Endothelial cell of umbilical vein (primary cell): ENCODE data around the gene FAM53B. TPM values are rescaled to one million over a fixed set of nuclear protein-coding genes. Genes with fewer than 3 reads are reported as not detected.

Experiments used
- BruUV-seq: library from RNA; stranded (reverse); fragments of 400-500 nt; replicated peaks from 2 replicates; lab custom pipeline; 2021; lab: Mats Ljungman, UMichigan
- CTCF ChIA-PET: fragments of 300-600, 350-600 bp; sonication (Branson Sonifier 250); formaldehyde crosslinking; loops from one replicate; lab custom pipeline; 2021; ENCODE audit warnings: antibody characterized with exemption, inconsistent platforms; lab: Charles Lee
- POLR2A ChIA-PET: fragments of 300-600, 350-600 bp; sonication (Branson Sonifier 250); formaldehyde crosslinking; loops from one replicate; lab custom pipeline; 2021; ENCODE audit warnings: antibody characterized with exemption, inconsistent platforms; lab: Charles Lee
- DNase-seq: peaks from one replicate; pipeline ENCODE4 v3.0.0-alpha.2; 2011; ENCODE audit warnings: low read depth, low spot score
- FAIRE-seq: peaks from 2 replicates; lab custom pipeline; 2011; peaks lifted over from hg19 to GRCh38; lab: Jason Lieb, UNC
- H2AFZ ChIP-seq: 2 replicates; pipeline ENCODE4 v1.6.0; 2012; ENCODE audit warnings: low read depth, low read length, control low read depth, inconsistent platforms
- H3K27ac ChIP-seq: 2 replicates; pipeline ENCODE4 v1.5.1; 2011; ENCODE audit warnings: low read depth, mild to moderate bottlenecking, control low read depth, low read length, moderate library complexity; ENCODE audit not compliant: insufficient read depth
- H3K27me3 ChIP-seq, 2 experiments: 2 replicates each; pipeline versions ENCODE4 v1.6.0 to v1.6.1; 2011; ENCODE audit warnings: low read length in 2 of 2, mixed read lengths in 1 of 2; ENCODE audit not compliant: control insufficient read depth in 2 of 2, insufficient read depth in 2 of 2
- H3K36me3 ChIP-seq, 2 experiments: 2 replicates in 1 of 2; 3 replicates in 1 of 2; pipeline ENCODE4 v1.5.1; 2011; ENCODE audit warnings: low read length in 2 of 2, mild to moderate bottlenecking in 1 of 2, moderate library complexity in 1 of 2; ENCODE audit not compliant: control insufficient read depth in 2 of 2, insufficient read depth in 2 of 2; ENCODE audit errors: extremely low read depth in 1 of 2
- H3K4me1 ChIP-seq: 3 replicates; pipeline ENCODE4 v1.5.1; 2011; ENCODE audit warnings: mild to moderate bottlenecking, low read length; ENCODE audit not compliant: control insufficient read depth, insufficient read depth; ENCODE audit errors: extremely low read depth
- H3K4me2 ChIP-seq: 2 replicates; pipeline ENCODE4 v1.6.1; 2011; ENCODE audit warnings: low read length, control low read depth, mixed read lengths; ENCODE audit not compliant: insufficient read depth
- H3K4me3 ChIP-seq, 3 experiments: fragments of 200-600 bp in 1 of 3; sonication (generic), shearing (Covaris generic) in 1 of 3; replicated peaks in 1 of 3; 2 replicates each; pipeline ENCODE4 v1.5.1; 2011 to 2016; ENCODE audit warnings: control low read depth in 3 of 3, low read length in 3 of 3, mild to moderate bottlenecking in 2 of 3, inconsistent platforms in 1 of 3, low read depth in 1 of 3, moderate library complexity in 1 of 3; ENCODE audit not compliant: insufficient read depth in 1 of 3
- H3K79me2 ChIP-seq: 2 replicates; pipeline ENCODE4 v1.6.0; 2012; ENCODE audit warnings: low read length, inconsistent platforms; ENCODE audit not compliant: control insufficient read depth, insufficient read depth
- H3K9ac ChIP-seq: replicated peaks from 2 replicates; pipeline ENCODE3; 2011; ENCODE audit warnings: low read length, control low read depth; ENCODE audit not compliant: insufficient read depth; ENCODE audit errors: extremely low read depth
- H3K9me1 ChIP-seq: replicated peaks from 3 replicates; pipeline ENCODE4 v1.6.0; 2011; ENCODE audit warnings: mild to moderate bottlenecking, low read length; ENCODE audit not compliant: control insufficient read depth, insufficient read depth; ENCODE audit errors: extremely low read depth
- H3K9me3 ChIP-seq: replicated peaks from 2 replicates; pipeline ENCODE4 v1.5.1; 2012; ENCODE audit warnings: low read length, inconsistent platforms; ENCODE audit not compliant: control insufficient read depth, insufficient read depth
- H4K20me1 ChIP-seq: replicated peaks from 2 replicates; pipeline ENCODE3; 2011; ENCODE audit warnings: mild to moderate bottlenecking, low read length; ENCODE audit not compliant: control insufficient read depth, insufficient read depth; ENCODE audit errors: extremely low read depth
- CTCF ChIP-seq, 2 donors: IDR thresholded peaks; 1 replicate in 1 of 2; 2 replicates in 1 of 2; pipeline ENCODE4 v1.5.1; 2011; ENCODE audit warnings: low read length in 2 of 2, mild to moderate bottlenecking in 2 of 2, moderate library complexity in 2 of 2, control low read depth in 1 of 2, inconsistent platforms in 1 of 2, low read depth in 1 of 2; ENCODE audit not compliant: insufficient read depth in 1 of 2; ENCODE audit errors: extremely low read depth in 1 of 2
- EZH2 ChIP-seq: IDR thresholded peaks from 2 replicates; pipeline ENCODE4 v1.6.1; 2012; ENCODE audit warnings: borderline replicate concordance, low read depth, mild to moderate bottlenecking, moderate library complexity, low read length, inconsistent platforms; ENCODE audit not compliant: severe bottlenecking
- FOS ChIP-seq: IDR thresholded peaks from 2 replicates; pipeline ENCODE4 v1.6.1; 2011; ENCODE audit warnings: mild to moderate bottlenecking, low read length, moderate library complexity, borderline replicate concordance; ENCODE audit not compliant: insufficient read depth
- GATA2 ChIP-seq: IDR thresholded peaks from 2 replicates; pipeline ENCODE4 v1.7.0; 2011; ENCODE audit warnings: low read depth, mild to moderate bottlenecking, moderate library complexity, mixed read lengths, low read length; ENCODE audit not compliant: insufficient read length, insufficient read depth
- JUN ChIP-seq: IDR thresholded peaks from 2 replicates; pipeline ENCODE4 v1.6.1; 2011; ENCODE audit warnings: borderline replicate concordance, low read depth; ENCODE audit not compliant: insufficient read length, insufficient read depth
- MYC ChIP-seq: IDR thresholded peaks from one replicate; pipeline ENCODE4 v1.6.1; 2011; ENCODE audit warnings: mild to moderate bottlenecking, low read depth, low read length
- POLR2A ChIP-seq: IDR thresholded peaks from 2 replicates; pipeline ENCODE4 v1.6.1; 2012; ENCODE audit warnings: low read depth, mild to moderate bottlenecking, control low read depth, low read length
- POLR2AphosphoS5 ChIP-seq: IDR thresholded peaks from 2 replicates; pipeline ENCODE4 v1.6.1; 2012; ENCODE audit warnings: low read depth, mild to moderate bottlenecking, control low read depth, low read length, moderate library complexity; ENCODE audit not compliant: insufficient read depth
- dilution Hi-C: fragments of 300-500 bp; cut with MboI; formaldehyde crosslinking; loops from one replicate; pipeline ENCODE4 v1.15.0; 2019; ENCODE audit warnings: low sequenced_read_pairs; ENCODE audit not compliant: extremely low pct_ligation_motif_present
- intact Hi-C: fragments of 100-400 bp; cut with micrococcal nuclease; formaldehyde crosslinking; loops from one replicate; pipeline ENCODE4 v1.10.0; 2022
- polyA plus RNA-seq, 4 experiments: library from polyadenylated mRNA; depleted of rRNA in 3 of 4; stranded (reverse) in 3 of 4; unstranded in 1 of 4; fragments of >200 nt; gene quantifications; 2 replicates each; pipeline versions ENCODE4 v1.2.1 to v1.2.3, GENCODE V29; 2011 to 2012; ENCODE audit warnings: missing spikeins in 1 of 4
- total RNA-seq: library from RNA; stranded (reverse); gene quantifications from 2 replicates; pipeline ENCODE4 v1.2.3, GENCODE V29; 2021
- TF ChIP-seq, protein P1 (sequence below): IDR thresholded peaks from 2 replicates; pipeline ENCODE4 v1.6.1; 2011; ENCODE audit not compliant: insufficient read depth, insufficient read length

FAM53B gene
- total and polyA plus RNA-seq, 2 donors (not counting 3 experiments of a cell fraction or from before 2014, with no cell fraction given): 8.5 to 21.1 TPM

- FAIRE-seq (no peak), DNase-seq (no peak)
- intact Hi-C loops (loop anchor here (2.0 kb wide), 2 partner anchors 13 to 53 kb away; no protein-coding TSS in a partner anchor), dilution Hi-C loops (no loop called here)
- ChIA-PET POLR2A (no interaction called here), CTCF (interaction anchor here (3.4 kb wide), 1 partner anchor 42 kb away, joined by 54 read pairs; no protein-coding TSS in a partner anchor)
- no TSS peak for BruUV-seq
- Histone ChIP-seq H2AFZ (no peak overlapping the region), H3K9ac (no peak overlapping the region), H4K20me1 (no peaks in the 10 kb centered on the region), H3K4me1 (peaks cover 19% of the 10 kb centered on the region), H3K4me2 (no peak overlapping the region), H3K4me3 (no peak overlapping the region), H3K27ac (no peak overlapping the region), H3K9me3 (no peaks in the 10 kb centered on the region), H3K79me2 (no peaks in the 10 kb centered on the region), H3K36me3 (peaks cover 0 to 2% of the 10 kb centered on the region in 2 experiments), H3K9me1 (no peaks in the 10 kb centered on the region), H3K27me3 (no peaks in the 10 kb centered on the region)
- TF ChIP-seq POLR2AphosphoS5 (no peak), GATA2 (no peak), EZH2 (no peak), POLR2A (no peak), CTCF (IDR thresholded peaks at IDR 0.05; ENCODE audit: extremely low read depth in 1 of 2, insufficient read depth in 1 of 2, low read depth in 1 of 2, low read length in 2 of 2) (no peak), FOS (no peak), MYC (no peak), JUN (no peak)
- TF ChIP-seq, protein P1, sequence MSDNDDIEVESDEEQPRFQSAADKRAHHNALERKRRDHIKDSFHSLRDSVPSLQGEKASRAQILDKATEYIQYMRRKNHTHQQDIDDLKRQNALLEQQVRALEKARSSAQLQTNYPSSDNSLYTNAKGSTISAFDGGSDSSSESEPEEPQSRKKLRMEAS: no peak
Observed at GRCh38 chr10:124699471-124700292, 44.5 kb downstream of the FAM53B start.
